ENCODE data around the gene NSMF. TPM values are rescaled to one million over a fixed set of nuclear protein-coding genes. Genes with fewer than 3 reads are reported as not detected.

NSMF gene
- total RNA-seq, 2 experiments from 2014 or later: 104 to 109 TPM

GRCh38 chr9:137445275-137445807 lies 13.8 kb downstream of the NSMF start:
- H3K36me3 Mint-ChIP-seq (ENCODE audit: low read depth): no peaks in the 10 kb centered on the region
- peaks cover 35% of the 10 kb centered on the region for H3K4me1 ChIP-seq (ENCODE audit: insufficient read depth, low read length)
- H3K9me3 Mint-ChIP-seq: no peaks in the 10 kb centered on the region
- intact Hi-C loops (cut with DNase I, micrococcal nuclease): loop anchor here in 1 of 2 experiments (1.0 to 5.0 kb wide), 2 partner anchors 22 to 148 kb away; partner anchors contain the start of genes EXD3 and NOXA1
- H3K27ac ChIP-seq (ENCODE audit: low read depth in 1 of 2, low read length in 2 of 2): no peak overlapping the region
- ATAC-seq (ENCODE audit: poor library complexity): peak; percentile 74
- H3K4me3 ChIP-seq (ENCODE audit: low read length): no peak overlapping the region
- no peaks in the 10 kb centered on the region for H3K36me3 ChIP-seq (ENCODE audit: insufficient read depth, low read length)
- POLR2A ChIA-PET: interaction anchor here (1.4 to 1.5 kb wide), 2 partner anchors 14 to 22 kb away, joined by 5 read pairs; partner anchors contain the start of genes EXD3, NOXA1 and NSMF
- H3K27me3 ChIP-seq (ENCODE audit: control insufficient read depth in 1 of 2, insufficient read depth in 2 of 2, low read length in 2 of 2): peaks cover 0 to 2% of the 10 kb centered on the region in 2 experiments
- H3K4me3 Mint-ChIP-seq: peak overlapping the region; percentile 49
- peaks cover 0 to 4% of the 10 kb centered on the region in 2 experiments for H3K9me3 ChIP-seq (ENCODE audit: control insufficient read depth in 1 of 2, insufficient read depth in 1 of 2, low read length in 2 of 2)
- H3K27ac Mint-ChIP-seq: peak overlapping the region; percentile 19
- peak; percentile 79 for TF ChIP-seq CTCF (IDR thresholded peaks at IDR 0.05)
- DNase-seq: peak; percentile 75 to 91 (median 84)
- peaks cover 17% of the 10 kb centered on the region for H3K27me3 Mint-ChIP-seq
- peaks cover 31% of the 10 kb centered on the region for H3K4me1 Mint-ChIP-seq (ENCODE audit: low read depth)
- CTCF ChIA-PET: interaction anchor here (0.7 to 2.0 kb wide), 4 partner anchors 14 to 31 kb away, joined by 3 to 12 read pairs (median 4); partner anchors contain the start of genes EXD3, NOXA1 and NSMF

GRCh38 chr9:137444106-137444790 lies 14.9 kb downstream of the NSMF start:
- Mint-ChIP-seq H3K36me3 (ENCODE audit: low read depth) (no peaks in the 10 kb centered on the region), H3K9me3 (no peaks in the 10 kb centered on the region), H3K27ac (no peak overlapping the region), H3K4me3 (no peak overlapping the region), H3K4me1 (ENCODE audit: low read depth) (peaks cover 24% of the 10 kb centered on the region), H3K27me3 (peaks cover 22% of the 10 kb centered on the region)
- ATAC-seq (ENCODE audit: poor library complexity): no peak
- Histone ChIP-seq H3K27me3 (ENCODE audit: control insufficient read depth in 1 of 2, insufficient read depth in 2 of 2, low read length in 2 of 2) (peaks cover 0 to 2% of the 10 kb centered on the region in 2 experiments), H3K4me1 (ENCODE audit: insufficient read depth, low read length) (peaks cover 24% of the 10 kb centered on the region), H3K36me3 (ENCODE audit: insufficient read depth, low read length) (no peaks in the 10 kb centered on the region), H3K4me3 (ENCODE audit: low read length) (no peak overlapping the region), H3K27ac (ENCODE audit: low read depth in 1 of 2, low read length in 2 of 2) (no peak overlapping the region), H3K9me3 (ENCODE audit: control insufficient read depth in 1 of 2, insufficient read depth in 1 of 2, low read length in 2 of 2) (no peaks in the 10 kb centered on the region)
- ChIA-PET POLR2A (interaction anchor here (0.9 to 1.5 kb wide), 2 partner anchors 21 to 57 kb away, joined by 3 to 5 read pairs; partner anchors contain the start of genes EXD3 and NOXA1), CTCF (interaction anchor here (0.8 to 2.0 kb wide), 2 partner anchors 15 to 208 kb away, joined by 3 to 4 read pairs; partner anchors contain the start of gene NSMF)
- intact Hi-C loops (cut with DNase I, micrococcal nuclease): no loop called here
- DNase-seq: peak in 1 of 14 experiments; percentile 1
- no peak for TF ChIP-seq CTCF (IDR thresholded peaks at IDR 0.05)

- Mint-ChIP-seq H3K27me3 (peaks cover 22% of the 10 kb centered on the region), H3K9me3 (no peaks in the 10 kb centered on the region), H3K36me3 (ENCODE audit: low read depth) (no peaks in the 10 kb centered on the region), H3K27ac (no peak overlapping the region), H3K4me3 (peak overlapping the region; percentile 36), H3K4me1 (ENCODE audit: low read depth) (peaks cover 17% of the 10 kb centered on the region)
- Histone ChIP-seq H3K27ac (ENCODE audit: low read depth in 1 of 2, low read length in 2 of 2) (no peak overlapping the region), H3K4me3 (ENCODE audit: low read length) (no peak overlapping the region), H3K4me1 (ENCODE audit: insufficient read depth, low read length) (peaks cover 22% of the 10 kb centered on the region), H3K9me3 (ENCODE audit: control insufficient read depth in 1 of 2, insufficient read depth in 1 of 2, low read length in 2 of 2) (no peaks in the 10 kb centered on the region), H3K36me3 (ENCODE audit: insufficient read depth, low read length) (no peaks in the 10 kb centered on the region), H3K27me3 (ENCODE audit: control insufficient read depth in 1 of 2, insufficient read depth in 2 of 2, low read length in 2 of 2) (peaks cover 0 to 2% of the 10 kb centered on the region in 2 experiments)
- DNase-seq (no peak), ATAC-seq (ENCODE audit: poor library complexity) (no peak)
- CTCF ChIA-PET: interaction anchor here (1.3 to 1.4 kb wide), 2 partner anchors 19 to 20 kb away, joined by 3 read pairs; partner anchors contain the start of gene EXD3
- POLR2A ChIA-PET: no interaction called here
- intact Hi-C loops (cut with DNase I, micrococcal nuclease): no loop called here
- TF ChIP-seq CTCF (IDR thresholded peaks at IDR 0.05): no peak
These were observed 17.2 kb downstream of the NSMF start for GRCh38 chr9:137441935-137442321.
